ENCODE data around the gene CLIP3. TPM values are rescaled to one million over a fixed set of nuclear protein-coding genes. Genes with fewer than 3 reads are reported as not detected.

CLIP3 gene
- total and polyA plus RNA-seq, 2 experiments from 2014 or later: 14.9 to 49.0 TPM

GRCh38 chr19:35988824-35989223 lies 43.8 kb downstream of the CLIP3 start:
- 69 to 71% methylated on average over 3 of the region's 3 CpGs for WGBS, 2 experiments (ENCODE audit: low coverage in 1 of 2, low lambda C conversion rate in 2 of 2, missing lambda C conversion rate in 2 of 2)
- Histone ChIP-seq H3K4me3 (no peak overlapping the region), H3K9ac (no peak overlapping the region), H3K9me3 (ENCODE audit: low read depth) (no peaks in the 10 kb centered on the region), H3K27me3 (replicated peaks; ENCODE audit: insufficient read depth) (peaks cover 16% of the 10 kb centered on the region), H3K27ac (no peak overlapping the region), H2AFZ (no peak overlapping the region), H3K36me3 (ENCODE audit: low read depth) (no peaks in the 10 kb centered on the region), H4K20me1 (ENCODE audit: insufficient read depth) (no peaks in the 10 kb centered on the region), H3K4me2 (ENCODE audit: unreplicated experiment) (no peak overlapping the region), H3K79me2 (ENCODE audit: insufficient read depth) (no peaks in the 10 kb centered on the region), H3K9me2 (ENCODE audit: insufficient read depth) (no peaks in the 10 kb centered on the region), H3F3A (ENCODE audit: insufficient read depth) (no peaks in the 10 kb centered on the region), H3K4me1 (ENCODE audit: insufficient read depth) (no peaks in the 10 kb centered on the region)
- in situ Hi-C loops (cut with MboI): no loop called here
- TF ChIP-seq EZH2 (IDR thresholded peaks at IDR 0.05; ENCODE audit: insufficient read depth, poor library complexity, severe bottlenecking) (no peak), EZH2phosphoT487 (IDR thresholded peaks at IDR 0.05; ENCODE audit: insufficient read depth, low read depth) (no peak)
- no peak for DNase-seq

- WGBS, 2 experiments (ENCODE audit: low coverage in 1 of 2, low lambda C conversion rate in 2 of 2, missing lambda C conversion rate in 2 of 2): 37 to 40% methylated on average over 8 of the region's 8 CpGs
- in situ Hi-C loops (cut with MboI): no loop called here
- H3K4me2 ChIP-seq (ENCODE audit: unreplicated experiment): peak overlapping the region; percentile 57
Measured at GRCh38 chr19:35987571-35987896, 45.1 kb downstream of the CLIP3 start.

GRCh38 chr19:35986664-35987570 lies 45.8 kb downstream of the CLIP3 start:
- Histone ChIP-seq H2AFZ (peak overlapping the region; percentile 66; the same call in 1 of the 2 replicates), H3K9ac (peak overlapping the region; percentile 21; the same call in 1 of the 2 replicates), H3K9me2 (ENCODE audit: insufficient read depth) (no peaks in the 10 kb centered on the region), H4K20me1 (ENCODE audit: insufficient read depth) (no peaks in the 10 kb centered on the region), H3K4me3 (peak overlapping the region; percentile 64), H3K36me3 (ENCODE audit: low read depth) (no peaks in the 10 kb centered on the region), H3K9me3 (ENCODE audit: low read depth) (no peaks in the 10 kb centered on the region), H3K4me1 (ENCODE audit: insufficient read depth) (no peaks in the 10 kb centered on the region), H3K4me2 (ENCODE audit: unreplicated experiment) (peak overlapping the region; percentile 57), H3F3A (ENCODE audit: insufficient read depth) (no peaks in the 10 kb centered on the region), H3K27me3 (replicated peaks; ENCODE audit: insufficient read depth) (peaks cover 16% of the 10 kb centered on the region), H3K79me2 (ENCODE audit: insufficient read depth) (no peaks in the 10 kb centered on the region), H3K27ac (no peak overlapping the region)
- no peak for TF ChIP-seq EZH2phosphoT487 (IDR thresholded peaks at IDR 0.05; ENCODE audit: insufficient read depth, low read depth)
- peak; percentile 13 for TF ChIP-seq EZH2 (IDR thresholded peaks at IDR 0.05; ENCODE audit: insufficient read depth, poor library complexity, severe bottlenecking)
- WGBS, 2 experiments (ENCODE audit: low coverage in 1 of 2, low lambda C conversion rate in 2 of 2, missing lambda C conversion rate in 2 of 2): 10 to 17% methylated on average over 28 to 54 of the region's 54 CpGs
- DNase-seq: peak; percentile 48
- in situ Hi-C loops (cut with MboI): no loop called here

More at GRCh38 chr19:35987571-35987896, 45.1 kb downstream of the CLIP3 start:
- Histone ChIP-seq H3K9ac (no peak overlapping the region), H3K27me3 (replicated peaks; ENCODE audit: insufficient read depth) (peaks cover 16% of the 10 kb centered on the region), H3K36me3 (ENCODE audit: low read depth) (no peaks in the 10 kb centered on the region), H2AFZ (0 out of 2 replicates have a peak overlapping the region, but pooled peaks have one; percentile 66), H3F3A (ENCODE audit: insufficient read depth) (no peaks in the 10 kb centered on the region), H4K20me1 (ENCODE audit: insufficient read depth) (no peaks in the 10 kb centered on the region), H3K9me3 (ENCODE audit: low read depth) (no peaks in the 10 kb centered on the region), H3K79me2 (ENCODE audit: insufficient read depth) (no peaks in the 10 kb centered on the region), H3K27ac (no peak overlapping the region), H3K4me1 (ENCODE audit: insufficient read depth) (no peaks in the 10 kb centered on the region), H3K4me3 (peak overlapping the region; percentile 64), H3K9me2 (ENCODE audit: insufficient read depth) (no peaks in the 10 kb centered on the region)
- TF ChIP-seq EZH2phosphoT487 (IDR thresholded peaks at IDR 0.05; ENCODE audit: insufficient read depth, low read depth) (no peak), EZH2 (IDR thresholded peaks at IDR 0.05; ENCODE audit: insufficient read depth, poor library complexity, severe bottlenecking) (no peak)
- no peak for DNase-seq

- Histone ChIP-seq H3K9me2 (ENCODE audit: insufficient read depth) (no peaks in the 10 kb centered on the region), H3K27ac (no peak overlapping the region), H3K36me3 (ENCODE audit: low read depth) (no peaks in the 10 kb centered on the region), H3K4me3 (no peak overlapping the region), H3K4me1 (ENCODE audit: insufficient read depth) (no peaks in the 10 kb centered on the region), H3F3A (ENCODE audit: insufficient read depth) (no peaks in the 10 kb centered on the region), H3K9ac (no peak overlapping the region), H3K9me3 (ENCODE audit: low read depth) (no peaks in the 10 kb centered on the region), H4K20me1 (ENCODE audit: insufficient read depth) (no peaks in the 10 kb centered on the region), H3K27me3 (replicated peaks; ENCODE audit: insufficient read depth) (peaks cover 16% of the 10 kb centered on the region), H2AFZ (no peak overlapping the region), H3K79me2 (ENCODE audit: insufficient read depth) (no peaks in the 10 kb centered on the region), H3K4me2 (ENCODE audit: unreplicated experiment) (no peak overlapping the region)
- TF ChIP-seq EZH2 (IDR thresholded peaks at IDR 0.05; ENCODE audit: insufficient read depth, poor library complexity, severe bottlenecking) (no peak), EZH2phosphoT487 (IDR thresholded peaks at IDR 0.05; ENCODE audit: insufficient read depth, low read depth) (no peak)
- in situ Hi-C loops (cut with MboI): no loop called here
- DNase-seq: no peak
- 65 to 66% methylated on average over 5 of the region's 5 CpGs for WGBS, 2 experiments (ENCODE audit: low coverage in 1 of 2, low lambda C conversion rate in 2 of 2, missing lambda C conversion rate in 2 of 2)
Measured at GRCh38 chr19:35986111-35986510, 46.6 kb downstream of the CLIP3 start.
